Right lobe of liver (tissue), 4 donors: ENCODE measurements around the gene CBX6.

Source experiments
- POLR2A ChIP-seq: fragments of 450-650 bp; IDR thresholded peaks from one replicate; pipeline ENCODE4 v1.6.1; 2017; ENCODE audit warnings: antibody characterized with exemption, mild to moderate bottlenecking
- TF ChIP-seq, protein P1 (sequence below), 4 donors: fragments of 200-600 bp in 3 of 4; fragments of 450-650 bp in 1 of 4; IDR thresholded peaks; one replicate each; pipeline versions ENCODE4 v1.5.1 to v1.8.0; 2016 to 2022; ENCODE audit warnings: antibody characterized with exemption in 4 of 4, mild to moderate bottlenecking in 2 of 4
- donor health status: DM: no; HTN: no; CAD: no.
- donor health status: DM: no; HTN: no; CAD: no.
- donor health status: DM: no; HTN: yes; CAD: no.

DNA sequence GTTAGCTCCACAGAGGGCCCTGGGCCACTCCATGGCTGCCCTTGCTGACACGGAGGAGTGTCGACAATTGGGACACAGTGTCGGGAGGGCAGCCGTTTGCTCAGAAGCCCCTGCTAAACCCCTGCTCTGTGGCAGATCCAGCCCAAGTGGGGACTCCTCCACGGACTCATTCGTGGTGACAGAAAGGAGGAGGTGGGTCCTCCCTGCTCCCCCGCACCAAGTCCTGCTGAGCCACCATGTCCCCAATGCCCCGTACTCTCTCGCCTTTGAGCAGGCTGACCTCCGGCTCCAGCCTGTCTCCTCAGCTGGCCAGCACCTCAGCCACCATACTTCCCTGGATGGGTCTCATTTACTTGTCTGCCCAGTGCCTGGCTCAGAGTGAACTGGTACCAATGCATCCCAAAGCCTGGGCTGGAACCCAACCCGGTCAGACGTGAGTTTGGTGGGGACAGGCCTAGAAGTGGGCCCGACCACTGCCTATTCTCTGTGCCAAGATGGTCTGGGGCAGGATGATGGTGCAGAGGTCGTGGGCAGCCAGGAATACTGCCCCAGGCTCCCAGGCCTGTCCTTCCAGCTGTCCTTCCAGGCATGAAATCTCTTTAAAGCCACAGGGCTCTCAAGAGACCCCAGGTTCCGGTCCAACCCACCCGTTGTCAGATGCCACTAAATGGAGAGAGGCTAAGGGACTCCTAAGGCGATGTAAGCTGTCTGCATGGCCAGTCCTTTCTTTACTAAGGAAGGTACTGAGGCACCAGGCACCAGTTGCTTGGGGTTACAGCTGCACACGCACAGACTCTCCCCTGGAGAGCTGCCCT is 4.3 kb downstream of the CBX6 start:
- TF ChIP-seq POLR2A: no peak
- TF ChIP-seq, protein P1, sequence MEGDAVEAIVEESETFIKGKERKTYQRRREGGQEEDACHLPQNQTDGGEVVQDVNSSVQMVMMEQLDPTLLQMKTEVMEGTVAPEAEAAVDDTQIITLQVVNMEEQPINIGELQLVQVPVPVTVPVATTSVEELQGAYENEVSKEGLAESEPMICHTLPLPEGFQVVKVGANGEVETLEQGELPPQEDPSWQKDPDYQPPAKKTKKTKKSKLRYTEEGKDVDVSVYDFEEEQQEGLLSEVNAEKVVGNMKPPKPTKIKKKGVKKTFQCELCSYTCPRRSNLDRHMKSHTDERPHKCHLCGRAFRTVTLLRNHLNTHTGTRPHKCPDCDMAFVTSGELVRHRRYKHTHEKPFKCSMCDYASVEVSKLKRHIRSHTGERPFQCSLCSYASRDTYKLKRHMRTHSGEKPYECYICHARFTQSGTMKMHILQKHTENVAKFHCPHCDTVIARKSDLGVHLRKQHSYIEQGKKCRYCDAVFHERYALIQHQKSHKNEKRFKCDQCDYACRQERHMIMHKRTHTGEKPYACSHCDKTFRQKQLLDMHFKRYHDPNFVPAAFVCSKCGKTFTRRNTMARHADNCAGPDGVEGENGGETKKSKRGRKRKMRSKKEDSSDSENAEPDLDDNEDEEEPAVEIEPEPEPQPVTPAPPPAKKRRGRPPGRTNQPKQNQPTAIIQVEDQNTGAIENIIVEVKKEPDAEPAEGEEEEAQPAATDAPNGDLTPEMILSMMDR (IDR thresholded peaks at IDR 0.05): no peak
